IPS DF 4.7 (cell line): ENCODE data around the gene NHEJ1.

Experiments used
- DNase-seq: peaks from one replicate; pipeline ENCODE4 v3.0.0-alpha.2; 2013; ENCODE audit warnings: low spot score; ENCODE audit errors: extremely low read depth

NHEJ1 gene

GRCh38 chr2:219182331-219183150 is 21.9 kb upstream of the NHEJ1 start:
- DNase-seq = no peak

- DNase-seq = no peak
These were observed 20.9 kb upstream of the NHEJ1 start for GRCh38 chr2:219181531-219181930.

- DNase-seq = no peak
These were observed 20.3 kb upstream of the NHEJ1 start for GRCh38 chr2:219180961-219181360.

- no peak for DNase-seq
These were observed 19.2 kb upstream of the NHEJ1 start for GRCh38 chr2:219179601-219180465.

- no peak for DNase-seq
These were observed 18.0 kb upstream of the NHEJ1 start for GRCh38 chr2:219178377-219179175.

GRCh38 chr2:219177552-219178376 is 17.1 kb upstream of the NHEJ1 start, which contains the start of gene RETREG2:
RETREG2 (plus strand) TSS chr2:219178275; CDS start chr2:219178353, 78 bp downstream.
- DNase-seq = no peak

- no peak for DNase-seq
These were observed 16.4 kb upstream of the NHEJ1 start, which contains the start of gene CNPPD1 for GRCh38 chr2:219176818-219177551. CNPPD1 (minus strand) TSS chr2:219176925; CDS start chr2:219176828, 97 bp downstream.

- no peak for DNase-seq
These were observed 15.6 kb upstream of the NHEJ1 start for GRCh38 chr2:219175928-219176817.

GRCh38 chr2:219175486-219175885 is 14.9 kb upstream of the NHEJ1 start:
- DNase-seq = no peak

GRCh38 chr2:219174801-219175200 is 14.2 kb upstream of the NHEJ1 start:
- no peak for DNase-seq

- DNase-seq = no peak
These were observed 13.5 kb upstream of the NHEJ1 start for GRCh38 chr2:219174146-219174545.

- DNase-seq = no peak
These were observed 12.6 kb upstream of the NHEJ1 start for GRCh38 chr2:219173176-219173575.

GRCh38 chr2:219172231-219173154 is 11.9 kb upstream of the NHEJ1 start:
- DNase-seq = no peak

GRCh38 chr2:219171231-219171651 is 10.6 kb upstream of the NHEJ1 start:
- DNase-seq = no peak

- DNase-seq = no peak
These were observed 9.5 kb upstream of the NHEJ1 start, which contains the start of gene SLC23A3 for GRCh38 chr2:219169930-219170654. SLC23A3 (minus strand) TSS chr2:219170029; CDS start chr2:219169984, 45 bp downstream.

GRCh38 chr2:219168932-219169331 is 8.3 kb upstream of the NHEJ1 start:
- no peak for DNase-seq

- no peak for DNase-seq
These were observed 7.9 kb upstream of the NHEJ1 start for GRCh38 chr2:219168526-219168925.
